Inflammatory macrophage treated with lipopolysaccharide for 4 hours (primary cell): ENCODE data around the gene NHLH2.

Source experiments
- DNase-seq: peaks from one replicate; pipeline ENCODE4 v3.0.0-alpha.2; 2020

NHLH2 gene

GRCh38 chr1:115796897-115797296 lies 44.0 kb downstream of the NHLH2 start:
- no peak for DNase-seq

GRCh38 chr1:115796036-115796435 lies 44.9 kb downstream of the NHLH2 start:
- no peak for DNase-seq

GRCh38 chr1:115794976-115795639 lies 45.8 kb downstream of the NHLH2 start:
- DNase-seq = no peak

- no peak for DNase-seq
Observed at GRCh38 chr1:115793162-115793561, 47.8 kb downstream of the NHLH2 start.

- no peak for DNase-seq
Observed at GRCh38 chr1:115791816-115792215, 49.1 kb downstream of the NHLH2 start.

- no peak for DNase-seq
Observed at GRCh38 chr1:115790846-115791245, 50.1 kb downstream of the NHLH2 start.

GRCh38 chr1:115790356-115790755 lies 50.6 kb downstream of the NHLH2 start:
- no peak for DNase-seq
